ENCODE results near the gene PHLDA1.
"Not testable (repeated sequence)": the region's sequence is repeated elsewhere in the genome, so short reads cannot be mapped to it uniquely, and the experiment has no call there.

The PHLDA1 gene

DNA sequence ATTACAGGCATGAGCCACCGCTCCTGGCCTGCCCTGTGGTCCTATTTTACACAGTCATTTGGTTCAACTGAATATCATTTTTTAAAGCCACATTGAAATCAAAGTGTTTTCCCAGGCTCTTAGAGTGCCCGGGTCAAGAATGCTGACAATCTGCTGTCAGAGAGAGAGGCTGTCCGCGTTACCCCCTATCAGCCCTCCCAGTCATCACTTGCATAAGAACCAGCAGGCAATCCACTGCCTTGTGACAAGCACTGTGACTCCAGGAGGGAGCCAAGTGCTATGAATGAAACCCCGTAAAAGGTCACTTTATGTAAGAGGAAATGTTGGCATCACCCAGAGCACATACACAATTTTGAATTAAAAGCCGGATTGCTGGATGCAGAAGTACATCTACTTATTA is 13.5 kb downstream of the PHLDA1 start:
- no peak for DNase-seq (ENCODE audit: low spot score)

DNA sequence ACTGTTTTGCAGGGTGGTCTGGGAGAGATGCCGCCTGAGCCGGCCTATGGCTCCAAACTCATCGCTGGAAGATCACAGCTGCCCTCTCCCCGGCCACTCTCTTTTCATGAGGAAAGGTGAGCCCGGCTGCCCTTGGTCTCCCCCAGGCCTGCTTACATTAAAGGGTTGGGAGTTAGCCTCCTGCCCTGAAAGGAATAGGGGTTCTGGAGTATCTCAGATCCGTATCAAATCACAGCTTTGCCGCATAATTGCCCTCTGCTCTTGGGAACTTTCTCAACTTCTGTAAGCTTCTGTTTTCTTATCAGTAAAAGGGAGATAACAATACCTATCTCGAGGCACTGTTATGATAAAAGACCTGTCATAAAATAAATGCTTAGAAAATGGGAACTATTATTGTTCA is 17.6 kb downstream of the PHLDA1 start:
- DNase-seq (ENCODE audit: low spot score) = no peak

DNA sequence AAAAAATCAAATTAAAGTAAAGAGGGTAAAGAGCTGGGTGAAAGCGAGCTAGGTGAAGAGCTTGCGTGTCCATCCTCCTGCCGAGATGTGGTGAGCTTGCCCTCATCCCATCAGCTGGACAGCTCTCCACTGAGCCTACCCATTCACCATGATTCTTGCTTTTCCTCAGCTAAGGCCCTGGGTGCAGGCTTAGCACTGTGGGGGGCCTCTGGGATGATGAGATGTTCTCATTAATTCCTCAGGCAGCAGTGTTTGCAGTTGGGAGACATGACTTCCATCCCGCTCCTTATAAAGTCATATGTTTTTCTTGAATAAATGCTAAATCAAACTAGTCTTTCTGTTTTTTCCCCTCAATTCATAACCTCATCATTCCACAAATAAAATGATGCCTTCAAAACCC is 18.0 kb downstream of the PHLDA1 start:
- no peak for DNase-seq (ENCODE audit: low spot score)

- no peak for DNase-seq (ENCODE audit: low spot score)
Observed at GRCh38 chr12:76012644-76013043, 18.9 kb downstream of the PHLDA1 start.

GRCh38 chr12:76010732-76011458 is 20.7 kb downstream of the PHLDA1 start:
- DNase-seq (ENCODE audit: low spot score) = no peak

DNA sequence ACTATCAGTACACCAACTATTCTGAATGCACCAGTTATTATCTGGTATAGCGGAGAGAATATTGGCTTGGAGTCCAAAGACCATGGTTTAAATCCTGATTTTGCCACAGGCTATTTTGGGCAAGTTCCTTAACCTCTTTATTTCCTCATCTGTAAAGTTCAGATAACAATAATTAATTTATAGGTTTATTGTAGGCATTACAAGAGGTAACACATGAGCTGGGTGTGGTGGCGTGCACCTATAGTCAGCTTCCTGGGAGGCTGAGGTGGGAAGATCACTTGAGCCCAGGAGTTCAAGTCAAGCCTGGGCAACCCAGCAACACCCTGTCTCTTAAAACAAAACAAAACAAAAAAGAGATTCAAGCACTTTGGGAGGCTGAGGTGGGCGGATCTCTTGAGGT is 23.1 kb downstream of the PHLDA1 start:
- no peak for DNase-seq (ENCODE audit: low spot score)

GRCh38 chr12:76007640-76008039 is 23.9 kb downstream of the PHLDA1 start:
- no peak for DNase-seq (ENCODE audit: low spot score)

GRCh38 chr12:76006028-76006925 is 25.3 kb downstream of the PHLDA1 start:
- no peak for DNase-seq (ENCODE audit: low spot score)

DNA sequence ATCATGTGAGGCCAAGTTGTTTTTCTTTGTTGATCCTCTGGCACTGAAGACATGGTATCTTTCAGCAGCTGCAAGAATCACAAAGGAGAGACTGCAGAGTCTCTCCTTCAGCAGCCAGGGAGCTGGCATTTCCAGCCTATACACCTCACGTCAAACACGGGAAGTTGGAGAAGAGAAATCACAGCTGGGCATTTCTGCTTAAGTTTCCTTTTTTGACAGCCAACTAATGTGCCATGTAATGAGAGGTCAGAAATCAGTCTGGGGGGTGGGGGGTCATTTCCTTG is 28.3 kb downstream of the PHLDA1 start:
- no peak for DNase-seq (ENCODE audit: low spot score)

DNA sequence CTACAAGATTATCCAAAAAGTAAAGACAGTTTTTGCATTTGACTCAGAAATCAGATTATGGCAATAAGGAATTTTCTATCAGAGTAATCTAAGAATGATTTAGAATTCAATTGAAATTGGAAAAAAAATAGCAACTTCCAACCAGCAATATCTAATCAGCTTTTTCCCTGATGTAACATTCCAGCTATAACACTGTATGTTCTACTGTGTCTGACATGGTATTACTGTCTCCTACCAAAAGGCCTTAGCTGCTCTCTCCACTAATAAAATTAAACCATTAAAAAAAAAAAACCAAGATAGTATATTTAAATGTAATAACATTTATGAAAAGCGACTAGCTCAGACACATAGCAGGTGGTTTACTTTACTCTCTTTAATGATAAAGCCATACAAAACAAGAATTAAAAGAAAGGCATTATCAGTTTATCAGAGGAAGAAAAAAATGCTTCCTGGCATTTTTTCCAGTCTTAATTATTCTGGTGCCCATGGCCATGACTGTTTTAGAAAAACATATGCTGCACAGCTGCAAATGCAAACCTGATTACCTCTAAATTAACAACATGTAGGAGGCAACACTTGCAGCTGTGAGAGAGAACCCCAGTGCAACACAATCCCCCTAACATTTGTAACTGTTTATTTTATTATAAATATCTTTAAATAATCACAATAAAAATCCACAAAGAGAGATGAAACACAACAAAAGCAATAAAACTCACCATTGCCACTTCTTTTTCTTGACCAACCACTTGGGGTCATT is 28.8 kb downstream of the PHLDA1 start:
- no peak for DNase-seq (ENCODE audit: low spot score)

DNA sequence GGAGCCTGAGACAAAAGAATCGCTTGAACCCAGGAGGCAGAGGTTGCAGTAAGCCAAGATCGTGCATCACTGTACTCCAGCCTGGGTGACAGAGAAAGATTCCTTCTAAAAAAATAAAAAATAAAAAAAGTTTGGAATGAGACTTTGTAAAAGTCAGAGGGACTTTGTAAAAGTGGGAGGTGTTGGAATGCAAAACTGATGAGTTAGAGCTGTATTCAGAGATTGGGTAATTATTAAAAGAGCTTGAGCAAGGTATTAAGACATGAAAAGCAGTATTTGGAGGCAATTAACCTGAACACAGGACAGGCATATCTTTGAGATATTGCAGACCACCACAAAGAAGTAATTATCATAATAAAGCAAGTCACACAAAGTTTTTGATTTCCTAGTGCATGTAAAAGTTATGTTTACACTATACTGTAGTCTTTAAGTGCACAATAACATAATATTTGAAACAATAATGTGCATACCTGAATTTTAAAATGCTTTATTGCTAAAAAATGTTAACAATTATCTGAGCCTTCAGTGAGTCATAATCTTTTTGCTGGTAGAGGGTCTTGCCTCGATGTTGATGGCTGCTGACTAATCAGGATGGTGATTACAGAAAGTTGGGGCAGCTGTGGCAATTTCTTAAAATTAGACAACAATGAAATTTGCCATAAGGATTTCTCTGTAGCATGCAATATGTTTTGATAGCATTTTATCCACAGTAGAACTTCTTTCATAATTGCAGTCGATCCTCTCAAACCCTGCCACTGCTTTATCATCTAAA is 33.1 kb downstream of the PHLDA1 start:
- no peak for DNase-seq (ENCODE audit: low spot score)

DNA sequence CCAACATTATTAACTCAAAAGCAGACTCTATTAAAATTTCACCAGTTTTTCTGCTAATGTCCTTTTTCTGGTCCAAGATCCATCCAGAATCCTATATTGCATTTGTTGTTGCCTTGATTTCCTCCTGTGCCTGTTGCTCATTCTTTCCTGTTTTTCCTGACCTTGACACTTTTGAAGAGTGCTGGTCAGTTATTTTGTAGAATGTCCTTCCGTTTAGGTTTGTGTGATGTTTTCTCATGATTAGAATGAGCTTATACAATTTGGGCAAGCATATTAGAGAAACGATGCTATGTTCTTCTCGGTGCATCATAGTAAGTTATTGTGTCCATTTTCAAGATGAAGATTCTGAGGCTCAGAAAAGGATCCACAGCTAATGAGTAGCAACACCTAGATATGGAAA is 33.9 kb downstream of the PHLDA1 start:
- DNase-seq (ENCODE audit: low spot score) = no peak

DNA sequence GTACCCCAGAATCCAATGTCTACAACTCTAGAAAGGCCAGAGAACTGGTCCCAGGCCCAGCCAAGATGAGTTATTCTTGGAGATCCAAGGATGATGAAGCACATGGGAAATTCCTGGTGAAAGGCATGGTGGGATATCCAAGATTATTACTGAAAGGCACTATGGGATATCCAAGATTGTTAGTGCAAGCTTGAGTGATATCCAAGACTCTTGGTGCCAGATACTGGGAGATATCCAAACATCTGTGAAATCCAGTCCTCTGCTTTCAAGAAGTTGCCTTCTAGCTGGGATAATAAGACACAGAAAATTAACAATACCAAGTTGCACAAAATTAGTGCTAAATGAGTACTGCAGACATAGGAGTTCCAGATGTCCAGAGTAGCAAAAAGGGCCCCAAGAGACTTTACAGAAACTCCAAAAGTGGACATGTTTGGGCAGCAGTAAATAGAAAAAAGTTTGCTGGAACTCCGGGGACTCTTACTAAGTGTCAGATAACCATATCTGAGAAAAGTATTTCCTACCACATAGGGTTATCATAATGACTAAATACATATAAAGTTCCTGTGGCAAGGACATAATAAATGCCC is 34.6 kb downstream of the PHLDA1 start:
- DNase-seq (ENCODE audit: low spot score) = no peak

DNA sequence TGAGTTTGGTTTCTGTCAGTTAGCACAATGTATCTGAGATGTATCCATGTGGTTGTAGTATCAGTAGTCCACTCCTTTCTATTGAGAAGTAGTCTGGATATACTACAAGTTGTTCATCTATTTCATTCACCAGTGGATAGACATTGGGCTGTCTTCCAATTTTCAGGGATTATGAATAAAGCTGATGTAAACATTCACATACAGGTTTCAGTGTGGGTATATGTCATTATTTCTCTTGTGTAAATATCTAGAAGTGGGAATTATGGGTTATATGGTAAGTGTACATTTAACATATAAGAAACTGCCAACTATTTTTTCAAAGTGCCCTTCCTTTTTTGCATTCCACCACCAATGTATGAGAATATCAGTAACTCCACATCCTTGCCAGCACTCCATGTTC is 35.9 kb downstream of the PHLDA1 start:
- no peak for DNase-seq (ENCODE audit: low spot score)

GRCh38 chr12:75994069-75994740 is 37.4 kb downstream of the PHLDA1 start:
- no peak for DNase-seq (ENCODE audit: low spot score)

DNA sequence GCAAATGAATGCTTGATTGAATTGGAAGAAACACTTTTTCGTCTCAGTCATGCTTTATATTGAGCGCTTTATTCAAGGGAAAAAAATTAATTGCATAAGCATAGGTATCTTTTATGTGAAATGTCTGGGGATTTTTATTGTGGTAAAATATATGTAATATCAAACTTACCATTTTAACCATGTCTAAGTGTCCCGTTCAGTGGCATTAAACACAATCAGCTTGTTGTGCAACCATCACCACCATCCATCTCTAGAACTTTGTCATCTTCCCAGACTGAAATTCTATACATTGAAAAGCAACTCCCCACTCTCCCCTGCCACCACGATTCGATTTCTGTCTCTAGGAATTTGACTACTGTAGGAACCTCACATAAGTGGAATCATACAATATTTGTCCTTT is 39.8 kb downstream of the PHLDA1 start:
- no peak for DNase-seq (ENCODE audit: low spot score)

DNA sequence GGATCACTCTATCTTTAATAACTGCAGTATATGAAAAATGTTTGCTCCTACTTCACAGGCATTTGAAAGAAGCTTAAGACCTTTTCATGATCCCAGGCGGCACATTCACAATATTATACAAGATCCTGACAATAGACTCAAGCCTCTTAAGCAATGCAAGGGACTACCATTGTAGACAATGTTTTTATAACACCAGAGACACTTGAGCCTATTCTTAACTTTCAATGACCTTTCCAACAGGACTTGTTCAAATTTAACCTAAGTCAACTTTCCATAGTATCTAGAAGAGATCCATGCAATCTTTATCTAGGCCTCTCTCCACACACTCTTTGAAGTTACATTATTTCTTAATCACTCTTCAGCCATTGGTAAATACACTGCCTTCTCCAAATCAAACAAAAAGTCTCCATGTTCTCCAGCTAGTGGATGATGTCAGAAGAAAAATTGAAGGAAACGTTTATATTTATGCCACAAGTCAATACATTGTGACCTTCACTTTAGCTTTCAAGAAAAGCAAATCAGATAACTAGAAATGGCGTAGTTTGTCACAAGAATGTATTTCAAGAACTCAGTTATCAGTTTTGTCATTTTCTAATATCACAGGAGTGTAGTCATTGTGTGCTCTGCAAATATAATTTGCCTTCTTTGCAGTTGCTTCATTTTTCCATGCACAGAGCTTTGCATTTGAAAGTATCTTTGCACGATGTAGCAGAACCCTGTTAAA is 41.2 kb downstream of the PHLDA1 start:
- DNase-seq (ENCODE audit: low spot score) = no peak

DNA sequence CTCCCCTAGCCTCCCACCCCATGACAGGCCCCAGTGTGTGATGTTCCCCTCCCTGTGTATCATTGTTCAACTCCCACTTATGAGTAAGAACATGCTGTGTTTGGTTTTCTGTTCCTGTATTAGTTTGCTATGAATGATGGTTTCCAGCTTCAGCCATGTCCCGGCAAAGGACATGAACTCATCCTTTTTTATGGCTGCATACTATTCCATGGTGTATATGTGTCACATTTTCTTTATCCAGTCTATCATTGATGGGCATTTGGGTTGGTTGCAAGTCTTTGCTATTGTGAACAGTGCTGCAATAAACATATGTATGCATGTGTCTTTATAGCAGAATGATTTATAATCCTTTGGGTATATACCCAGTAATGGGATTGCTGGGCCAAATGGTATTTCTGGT is 43.9 kb downstream of the PHLDA1 start:
- DNase-seq (ENCODE audit: low spot score) = not testable (repeated sequence)

GRCh38 chr12:75986001-75986746 is 45.4 kb downstream of the PHLDA1 start:
- no peak for DNase-seq (ENCODE audit: low spot score)

DNA sequence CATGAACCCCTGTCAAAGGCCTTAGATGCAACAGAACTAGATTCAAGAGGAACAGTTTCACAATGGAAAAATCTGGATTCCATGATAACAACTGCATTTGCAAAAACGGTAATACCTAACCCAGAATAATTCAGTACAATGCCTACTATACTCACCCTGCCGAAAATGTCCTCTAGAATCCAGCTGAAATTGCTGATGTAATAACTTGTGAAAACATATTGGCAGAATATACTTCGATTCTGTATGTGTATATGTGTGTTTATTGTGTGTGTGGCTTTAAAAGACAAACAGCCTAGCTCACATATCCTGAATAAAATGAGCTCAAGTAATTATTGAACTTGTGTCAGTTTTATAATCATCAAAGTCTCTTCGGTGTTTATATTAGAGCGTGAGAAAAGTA is 46.0 kb downstream of the PHLDA1 start:
- no peak for DNase-seq (ENCODE audit: low spot score)

All from hematopoietic multipotent progenitor cell treated with erythropoietin and hydrocortisone succinate and interleukin-3 and kit ligand, for 15 days (in vitro differentiated cells).